ENCODE data around the gene POC5. TPM values are rescaled to one million over a fixed set of nuclear protein-coding genes. Genes with fewer than 3 reads are reported as not detected.
A peak's percentile ranks its signal among the peaks of the same experiment; 100 is the strongest.

The POC5 gene
- total and polyA plus RNA-seq, 11 donors: 3.4 to 6.7 (median 4.8) TPM

GRCh38 chr5:75711151-75711550 is 6.1 kb downstream of the POC5 start:
- WGBS, 4 donors: 96 to 100% (median 98%) methylated on average over 1 of the region's 1 CpG
- H3K9me3 ChIP-seq: no peaks in the 10 kb centered on the region
- intact Hi-C loops (cut with DNase I): no loop called here
- no peak overlapping the region for H3K27ac ChIP-seq
- TF ChIP-seq POLR2A (IDR thresholded peaks at IDR 0.05) (no peak), CTCF (IDR thresholded peaks at IDR 0.05) (no peak)
- ATAC-seq (no peak), DNase-seq (no peak)
- H3K36me3 ChIP-seq: peaks cover 0 to 55% (median 16%) of the 10 kb centered on the region in 9 donors
- no peaks in the 10 kb centered on the region for H3K27me3 ChIP-seq
- peaks cover 0 to 22% (median 1%) of the 10 kb centered on the region in 12 donors for H3K4me1 ChIP-seq
- no peak overlapping the region for H3K4me3 ChIP-seq

- Histone ChIP-seq H3K27me3 (no peaks in the 10 kb centered on the region), H3K4me3 (no peak overlapping the region), H3K36me3 (peaks cover 0 to 55% (median 16%) of the 10 kb centered on the region in 9 donors), H3K4me1 (peaks cover 0 to 17% (median 0%) of the 10 kb centered on the region in 12 donors), H3K27ac (no peak overlapping the region), H3K9me3 (no peaks in the 10 kb centered on the region)
- WGBS, 4 donors: 84 to 97% (median 87%) methylated on average over 1 of the region's 1 CpG
- ATAC-seq: peak in 2 of 4 donors; percentile 41 to 47
- TF ChIP-seq POLR2A (IDR thresholded peaks at IDR 0.05): no peak
- TF ChIP-seq CTCF (IDR thresholded peaks at IDR 0.05): no peak
- DNase-seq: no peak
- intact Hi-C loops (cut with DNase I): no loop called here
Observed at GRCh38 chr5:75710637-75711036, 6.6 kb downstream of the POC5 start.

GRCh38 chr5:75707911-75708509 is 9.2 kb downstream of the POC5 start:
- ATAC-seq: no peak

GRCh38 chr5:75706775-75707174 is 10.5 kb downstream of the POC5 start:
- WGBS, 4 donors: 84 to 94% (median 90%) methylated on average over 3 of the region's 3 CpGs
- Histone ChIP-seq H3K4me3 (no peak overlapping the region), H3K27ac (no peak overlapping the region), H3K9me3 (no peaks in the 10 kb centered on the region), H3K36me3 (peaks cover 0 to 76% (median 44%) of the 10 kb centered on the region in 9 donors), H3K4me1 (peaks cover 0 to 14% (median 0%) of the 10 kb centered on the region in 12 donors), H3K27me3 (no peaks in the 10 kb centered on the region)
- intact Hi-C loops (cut with DNase I): no loop called here
- DNase-seq: no peak
- no peak for TF ChIP-seq CTCF (IDR thresholded peaks at IDR 0.05)
- TF ChIP-seq POLR2A (IDR thresholded peaks at IDR 0.05): no peak
- no peak for ATAC-seq

More at GRCh38 chr5:75707911-75708509, 9.2 kb downstream of the POC5 start:
- no peak overlapping the region for H3K4me3 ChIP-seq
- WGBS, 4 donors: 87 to 97% (median 91%) methylated on average over 1 of the region's 1 CpG
- no peaks in the 10 kb centered on the region for H3K9me3 ChIP-seq
- H3K36me3 ChIP-seq: peaks cover 0 to 71% (median 36%) of the 10 kb centered on the region in 9 donors
- no peak for DNase-seq
- H3K27me3 ChIP-seq: no peaks in the 10 kb centered on the region
- no peak for TF ChIP-seq CTCF (IDR thresholded peaks at IDR 0.05)
- TF ChIP-seq POLR2A (IDR thresholded peaks at IDR 0.05): no peak
- intact Hi-C loops (cut with DNase I): no loop called here
- no peak overlapping the region for H3K27ac ChIP-seq
- peaks cover 0 to 14% (median 0%) of the 10 kb centered on the region in 12 donors for H3K4me1 ChIP-seq
